Hematopoietic multipotent progenitor cell treated with erythropoietin and hydrocortisone succinate and interleukin-3 and kit ligand, for 8 days (in vitro differentiated cells): ENCODE data around the gene CLDN9.

ENCODE experiments used
- DNase-seq: peaks from one replicate; pipeline ENCODE4 v3.0.0-alpha.2; 2015

The CLDN9 gene

DNA sequence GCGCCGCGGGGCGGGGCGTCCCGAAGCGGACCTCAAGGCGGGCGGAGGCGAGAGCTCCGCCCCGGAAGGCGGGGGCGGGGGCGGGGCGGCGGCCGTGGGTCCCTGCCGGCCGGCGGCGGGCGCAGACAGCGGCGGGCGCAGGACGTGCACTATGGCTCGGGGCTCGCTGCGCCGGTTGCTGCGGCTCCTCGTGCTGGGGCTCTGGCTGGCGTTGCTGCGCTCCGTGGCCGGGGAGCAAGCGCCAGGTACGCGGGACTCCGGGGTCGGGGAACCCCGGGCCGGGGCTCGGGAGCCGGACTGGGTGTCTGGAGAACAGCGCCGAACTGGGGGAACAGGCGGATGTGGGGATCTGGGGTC, 7.5 kb downstream of the CLDN9 start, which contains the start of gene TNFRSF12A:
TSS of gene TNFRSF12A (plus strand) at position 122 of the 357 bp plus-strand sequence. CDS start at position 152, 30 bp downstream.
- DNase-seq: peak; percentile 79

DNA sequence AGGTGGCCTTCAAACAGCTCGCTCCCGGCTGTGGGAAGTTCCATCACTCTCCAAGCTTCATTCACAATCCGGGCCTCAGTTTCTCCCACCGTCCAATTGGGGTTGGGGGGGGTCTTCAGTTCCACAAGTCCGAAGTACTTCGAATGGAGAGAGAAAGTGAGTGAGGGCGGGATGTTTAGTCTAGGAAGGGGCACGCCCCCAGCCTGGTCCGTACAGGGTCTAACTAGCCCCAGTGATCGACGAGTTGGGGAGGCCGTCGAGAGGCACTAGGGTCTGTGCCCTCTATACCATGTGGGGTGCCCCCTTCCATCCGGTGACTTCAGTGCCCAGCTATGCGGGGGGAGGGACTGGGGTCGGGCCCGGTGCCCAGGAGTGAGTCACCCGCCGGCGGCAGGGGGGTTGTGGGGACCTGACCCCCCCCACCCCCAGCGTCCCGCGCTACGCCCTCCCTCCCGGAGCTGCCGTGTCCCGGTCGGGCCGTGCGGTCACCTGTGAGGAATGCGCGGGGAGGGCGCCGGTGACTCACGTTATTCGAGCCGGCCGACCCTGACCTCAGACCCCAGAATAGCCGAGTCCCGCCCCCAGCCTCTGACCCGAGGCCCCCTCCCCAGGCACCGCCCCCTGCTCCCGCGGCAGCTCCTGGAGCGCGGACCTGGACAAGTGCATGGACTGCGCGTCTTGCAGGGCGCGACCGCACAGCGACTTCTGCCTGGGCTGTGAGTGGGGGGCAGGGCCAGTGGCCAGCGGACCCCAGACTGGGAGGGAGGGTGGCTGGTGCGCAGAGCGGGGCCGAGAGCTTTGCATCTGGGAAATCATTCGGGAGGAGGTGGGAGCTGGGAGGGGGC, 8.1 kb downstream of the CLDN9 start:
- DNase-seq: peak; percentile 58

DNA sequence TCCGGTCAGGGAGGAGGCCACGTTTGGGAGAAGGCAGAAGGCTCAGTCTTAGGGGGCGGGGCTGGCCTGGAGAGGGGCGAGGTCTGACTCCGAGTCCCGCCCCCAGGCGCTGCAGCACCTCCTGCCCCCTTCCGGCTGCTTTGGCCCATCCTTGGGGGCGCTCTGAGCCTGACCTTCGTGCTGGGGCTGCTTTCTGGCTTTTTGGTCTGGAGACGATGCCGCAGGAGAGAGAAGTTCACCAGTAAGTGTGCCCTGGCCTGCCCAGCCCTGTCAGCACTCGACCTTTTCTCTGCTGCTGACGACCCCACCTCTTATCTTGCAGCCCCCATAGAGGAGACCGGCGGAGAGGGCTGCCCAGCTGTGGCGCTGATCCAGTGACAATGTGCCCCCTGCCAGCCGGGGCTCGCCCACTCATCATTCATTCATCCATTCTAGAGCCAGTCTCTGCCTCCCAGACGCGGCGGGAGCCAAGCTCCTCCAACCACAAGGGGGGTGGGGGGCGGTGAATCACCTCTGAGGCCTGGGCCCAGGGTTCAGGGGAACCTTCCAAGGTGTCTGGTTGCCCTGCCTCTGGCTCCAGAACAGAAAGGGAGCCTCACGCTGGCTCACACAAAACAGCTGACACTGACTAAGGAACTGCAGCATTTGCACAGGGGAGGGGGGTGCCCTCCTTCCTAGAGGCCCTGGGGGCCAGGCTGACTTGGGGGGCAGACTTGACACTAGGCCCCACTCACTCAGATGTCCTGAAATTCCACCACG, 8.9 kb downstream of the CLDN9 start:
- DNase-seq: peak; percentile 78

DNA sequence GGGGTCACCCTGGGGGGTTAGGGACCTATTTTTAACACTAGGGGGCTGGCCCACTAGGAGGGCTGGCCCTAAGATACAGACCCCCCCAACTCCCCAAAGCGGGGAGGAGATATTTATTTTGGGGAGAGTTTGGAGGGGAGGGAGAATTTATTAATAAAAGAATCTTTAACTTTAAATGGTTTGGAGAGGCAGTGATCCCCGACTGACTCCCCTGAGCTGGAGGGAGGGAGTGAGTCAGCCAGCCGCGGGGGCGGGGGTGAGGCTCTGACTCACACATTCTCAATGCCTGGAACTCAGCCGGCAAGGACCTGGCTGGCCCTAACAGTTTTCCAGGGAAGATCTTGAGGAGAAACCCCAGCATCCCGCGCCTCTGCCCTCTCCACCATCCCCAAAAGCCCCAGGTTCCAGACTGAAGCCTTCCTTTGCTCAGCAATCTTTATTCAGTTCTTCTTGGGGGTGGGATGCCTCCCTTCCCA, 9.5 kb downstream of the CLDN9 start:
- peak; percentile 78 for DNase-seq

- DNase-seq: no peak
These were observed 10.1 kb downstream of the CLDN9 start for GRCh38 chr16:3022684-3023414.

- peak; percentile 73 for DNase-seq
These were observed 10.6 kb downstream of the CLDN9 start for GRCh38 chr16:3023415-3023668.

- DNase-seq: peak; percentile 98
These were observed 11.2 kb downstream of the CLDN9 start, which contains the start of the genes HCFC1R1 and THOC6 for GRCh38 chr16:3023669-3024478. TSS of gene HCFC1R1 (minus strand) at chr16:3023942. CDS start at chr16:3023941, 1 bp downstream. TSS of gene THOC6 (plus strand) at chr16:3024035. CDS start at chr16:3024327, 292 bp downstream.

- DNase-seq: no peak
These were observed 12.6 kb downstream of the CLDN9 start for GRCh38 chr16:3025032-3026002.

DNA sequence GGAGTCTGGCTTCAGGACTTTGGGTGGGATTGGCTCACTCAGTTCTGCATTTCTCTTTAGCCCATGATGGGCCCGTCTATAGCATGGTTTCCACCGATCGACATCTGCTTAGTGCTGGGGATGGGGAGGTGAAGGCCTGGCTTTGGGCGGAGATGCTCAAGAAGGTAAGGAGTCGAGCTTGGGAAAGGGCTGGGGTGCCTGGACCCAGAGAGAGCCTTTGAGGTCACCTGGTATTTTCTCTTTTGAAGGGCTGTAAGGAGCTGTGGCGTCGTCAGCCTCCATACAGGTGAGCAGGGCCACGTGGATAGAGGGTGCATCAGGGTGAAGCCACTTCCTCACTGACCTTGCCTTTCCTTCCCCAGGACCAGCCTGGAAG, 13.3 kb downstream of the CLDN9 start:
- DNase-seq: no peak

DNA sequence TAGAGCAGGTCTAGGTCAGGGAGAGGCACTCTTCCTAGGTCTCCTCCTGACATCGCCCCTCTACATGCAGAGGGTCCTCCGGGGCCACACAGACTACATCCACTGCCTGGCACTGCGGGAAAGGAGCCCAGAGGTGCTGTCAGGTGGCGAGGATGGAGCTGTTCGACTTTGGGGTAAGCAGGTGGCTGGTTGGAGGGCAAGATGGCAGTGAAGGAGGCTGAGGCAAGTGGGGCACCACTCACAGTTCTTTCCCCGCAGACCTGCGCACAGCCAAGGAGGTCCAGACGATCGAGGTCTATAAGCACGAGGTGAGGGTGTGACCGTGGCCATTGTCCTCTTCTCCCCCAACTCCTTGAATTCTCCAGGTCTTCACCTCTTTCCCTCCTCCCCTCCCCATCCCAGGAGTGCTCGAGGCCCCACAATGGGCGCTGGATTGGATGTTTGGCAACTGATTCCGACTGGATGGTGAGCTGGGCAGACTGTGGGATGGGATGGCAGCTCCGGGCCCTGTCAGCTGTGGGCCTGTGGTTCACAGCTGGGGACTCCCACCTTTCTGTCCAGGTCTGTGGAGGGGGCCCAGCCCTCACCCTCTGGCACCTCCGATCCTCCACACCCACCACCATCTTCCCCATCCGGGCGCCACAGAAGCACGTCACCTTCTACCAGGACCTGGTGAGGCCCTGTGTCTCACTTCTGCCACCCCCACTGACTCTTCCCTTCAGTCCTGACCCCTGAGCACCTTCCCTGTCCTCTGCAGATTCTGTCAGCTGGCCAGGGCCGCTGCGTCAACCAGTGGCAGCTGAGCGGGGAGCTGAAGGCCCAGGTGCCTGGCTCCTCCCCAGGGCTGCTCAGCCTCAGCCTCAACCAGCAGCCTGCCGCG, 14.1 kb downstream of the CLDN9 start:
- DNase-seq: no peak

DNA sequence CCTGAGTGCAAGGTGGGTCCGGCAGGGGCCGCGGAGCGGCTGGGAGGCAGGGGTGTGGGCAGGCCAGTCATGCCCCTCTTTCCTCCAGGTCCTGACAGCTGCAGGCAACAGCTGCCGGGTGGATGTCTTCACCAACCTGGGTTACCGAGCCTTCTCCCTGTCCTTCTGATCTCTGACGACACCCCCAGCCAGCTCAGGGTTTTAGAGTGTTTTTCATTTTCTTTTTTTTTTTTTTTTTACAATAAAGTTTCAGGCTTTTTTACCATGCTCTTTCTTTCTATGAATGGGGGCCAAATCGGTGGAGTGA, 14.7 kb downstream of the CLDN9 start:
- DNase-seq: no peak

DNA sequence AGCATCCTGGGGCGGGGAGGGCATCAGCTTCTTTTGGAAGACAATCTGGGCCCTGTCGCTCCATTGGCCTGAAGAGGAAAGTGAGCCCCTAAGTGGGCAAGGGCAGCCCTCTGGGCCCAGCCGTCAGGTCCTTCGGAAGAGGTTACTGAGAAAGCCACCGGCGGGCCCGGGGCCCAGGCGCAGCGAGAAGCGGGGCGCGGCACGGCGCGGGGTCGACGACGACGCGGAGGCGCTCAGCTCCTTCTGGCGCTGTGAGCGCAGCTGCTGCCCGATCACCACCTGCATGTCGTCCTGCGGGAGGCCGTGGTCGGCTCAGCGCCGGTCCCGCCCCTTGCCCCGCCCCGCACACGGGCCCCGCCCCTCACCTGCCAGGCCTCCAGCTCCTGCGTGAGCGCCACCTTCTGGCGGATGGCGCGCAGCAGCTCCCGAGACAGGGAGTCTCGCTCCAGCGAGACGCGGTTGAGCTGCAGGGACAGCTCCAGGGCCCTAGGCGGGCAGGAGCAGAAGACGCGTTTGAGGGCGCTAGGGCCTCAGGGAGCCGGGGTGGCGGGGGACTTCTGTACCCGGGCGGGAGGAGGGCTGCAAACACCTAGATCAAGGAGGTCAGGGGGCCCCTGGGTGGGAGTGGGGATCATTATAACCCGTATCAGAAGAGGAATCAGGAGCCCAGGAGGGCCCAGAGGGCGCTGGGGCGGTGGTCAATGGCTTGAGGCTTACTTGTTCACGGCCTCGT, 15.4 kb downstream of the CLDN9 start:
- DNase-seq: peak; percentile 87

DNA sequence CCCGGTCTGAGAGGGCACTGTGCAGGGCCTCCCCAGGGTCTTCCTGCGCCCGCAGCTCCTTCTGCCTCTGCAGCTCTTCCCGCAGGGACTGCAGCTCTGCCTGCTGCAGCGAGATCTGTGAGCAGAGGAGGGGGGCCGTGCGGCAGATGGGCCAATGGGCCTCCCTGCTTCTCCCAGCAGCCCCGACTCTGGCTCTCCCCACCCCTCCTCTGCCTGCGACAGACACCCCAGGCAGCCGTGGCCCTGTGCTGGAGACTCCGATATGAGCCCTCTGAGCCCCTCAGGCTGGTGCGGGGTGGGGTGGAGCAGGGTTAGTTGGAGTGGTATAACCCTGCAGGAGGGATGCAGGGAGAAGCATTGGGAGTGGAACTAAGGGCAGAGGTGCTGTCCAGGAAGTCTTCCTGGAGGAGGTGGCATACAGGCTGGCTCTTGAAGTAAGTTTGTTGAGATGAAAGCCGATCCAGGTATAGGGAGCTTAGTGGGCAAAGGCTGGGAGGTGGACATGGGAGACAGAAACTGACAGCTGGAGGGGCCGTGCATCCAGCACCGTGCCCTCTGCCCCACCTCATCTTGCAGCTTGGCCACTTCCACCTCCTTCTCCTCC, 16.1 kb downstream of the CLDN9 start:
- no peak for DNase-seq

DNA sequence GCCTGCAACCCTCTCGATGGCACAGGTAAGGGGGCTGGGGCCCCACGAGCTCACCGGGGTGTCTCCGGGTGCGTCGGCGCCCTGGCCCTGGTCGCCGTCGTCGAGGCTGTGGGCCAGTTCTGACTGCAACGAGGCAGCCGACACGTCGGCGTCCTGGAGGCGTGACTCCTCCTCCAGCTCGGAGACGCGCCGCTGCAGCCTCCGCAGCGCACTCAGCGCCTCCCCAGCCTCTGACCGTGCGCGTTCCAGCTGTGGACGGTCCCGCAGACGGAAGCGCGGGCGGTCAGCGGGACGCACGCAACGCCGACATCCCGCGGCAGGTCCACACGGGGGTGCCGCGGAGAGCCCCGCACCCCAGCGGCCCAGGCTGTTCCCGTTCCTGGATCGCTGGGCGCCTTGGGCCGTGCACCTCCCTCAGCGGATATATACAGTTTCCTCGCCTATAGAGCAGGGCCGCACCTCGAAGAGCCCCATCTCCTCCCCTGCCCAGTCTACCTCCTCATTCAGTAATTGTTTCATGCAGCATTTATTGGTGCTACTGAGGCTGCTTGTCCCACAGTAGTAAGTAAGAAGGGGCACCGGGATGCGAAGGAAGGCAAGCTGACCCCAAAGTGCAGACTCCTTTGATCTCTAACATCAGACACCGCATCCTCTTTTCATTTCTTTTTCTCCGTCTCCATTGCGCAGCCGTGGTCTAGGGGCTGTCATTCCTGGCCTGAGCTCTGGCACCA, 16.9 kb downstream of the CLDN9 start:
- no peak for DNase-seq

DNA sequence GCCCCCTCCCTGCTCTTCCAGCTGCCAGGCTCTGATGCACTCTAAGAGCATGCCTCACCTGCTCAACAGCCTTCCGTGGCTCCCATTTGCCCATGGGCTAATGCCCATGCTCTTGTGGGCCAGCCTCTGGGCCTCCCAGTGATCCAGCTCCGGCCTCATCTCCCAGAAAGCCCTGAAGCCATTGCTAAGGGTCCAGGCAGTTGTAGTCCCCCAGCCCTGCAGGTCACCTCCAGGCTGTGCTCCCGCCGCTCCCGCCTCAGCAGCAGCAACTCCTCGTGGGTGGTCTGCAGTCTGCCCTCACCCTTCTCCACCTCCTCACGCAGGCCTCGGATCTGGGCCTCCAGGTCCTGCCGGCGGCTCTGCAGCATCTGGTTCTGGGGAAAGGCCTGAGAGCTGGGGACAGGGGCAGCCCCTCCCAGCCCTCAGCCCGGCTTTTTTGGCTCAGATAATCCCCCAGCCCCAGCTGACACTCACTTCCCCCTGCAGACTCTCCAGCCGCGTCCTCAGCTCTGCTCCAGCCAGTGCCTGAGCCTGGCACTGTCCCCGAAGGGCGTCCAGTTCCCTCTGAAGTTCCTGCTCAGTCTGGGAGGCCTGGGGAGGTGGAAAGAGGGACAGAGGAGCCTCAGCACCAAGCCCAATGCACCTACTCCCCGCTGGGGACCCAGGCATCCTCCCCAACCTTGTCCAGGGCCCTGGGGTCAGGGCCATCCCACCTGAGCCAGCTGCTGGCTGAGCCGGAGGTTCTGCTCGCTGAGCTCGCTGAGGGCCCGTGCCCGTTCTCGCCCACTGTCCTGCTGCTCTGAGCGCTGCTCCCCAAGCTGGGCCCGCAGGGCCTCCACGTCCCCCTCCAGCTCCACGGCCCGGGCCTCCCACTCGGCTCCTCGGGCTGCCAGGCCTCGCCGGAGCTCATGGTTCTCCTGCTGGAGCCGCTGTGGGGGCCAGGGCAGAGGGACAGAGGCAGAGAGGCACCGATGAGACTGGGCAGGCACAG, 17.8 kb downstream of the CLDN9 start:
- no peak for DNase-seq

- no peak for DNase-seq
These were observed 19.9 kb downstream of the CLDN9 start for GRCh38 chr16:3032624-3033023.

DNA sequence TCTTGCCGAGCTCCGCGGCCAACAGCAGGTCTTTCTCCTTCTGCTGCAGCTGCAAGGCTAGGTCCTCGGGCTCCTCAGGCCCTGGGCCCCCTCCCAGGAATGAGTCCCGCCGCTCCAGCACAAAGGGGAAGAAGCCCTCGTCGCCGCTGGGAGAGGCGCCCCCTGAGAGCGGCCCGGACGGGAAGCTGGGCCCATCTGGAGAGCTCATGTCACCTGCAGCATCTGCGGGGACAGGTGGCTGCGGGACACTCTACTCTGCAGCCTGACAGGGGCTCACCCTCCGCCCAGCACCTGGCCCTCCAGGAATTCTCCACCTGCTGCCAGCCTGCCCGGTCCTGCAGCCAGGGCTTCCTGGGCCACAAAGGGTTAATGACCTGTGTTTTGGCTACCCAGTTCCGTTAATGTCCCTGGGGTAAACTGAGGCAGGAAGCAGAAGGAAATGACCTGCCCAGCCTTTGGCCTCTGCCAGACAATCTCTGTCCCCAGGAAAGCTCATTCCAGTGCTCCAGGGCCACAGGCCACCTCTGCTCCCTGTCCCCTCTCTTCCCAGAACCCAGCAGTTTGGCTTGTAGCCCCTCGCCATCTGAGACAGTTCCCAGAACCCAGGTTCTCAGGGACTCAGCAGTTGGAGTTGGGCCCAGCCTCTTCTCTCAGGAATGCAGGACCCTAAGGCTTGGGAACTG, 22.7 kb downstream of the CLDN9 start:
- no peak for DNase-seq
